Pons (tissue), 1 donor: ENCODE measurements around the gene GALNT3.

Source experiments
- DNase-seq: peaks from one replicate; pipeline ENCODE4 v3.0.0-alpha.2; 2016; ENCODE audit warnings: low spot score

GALNT3 gene

GRCh38 chr2:165796129-165796528 is 2.1 kb upstream of the GALNT3 start:
- DNase-seq = no peak

GRCh38 chr2:165795011-165795410 is 964 bp upstream of the GALNT3 start:
- no peak for DNase-seq

GRCh38 chr2:165794536-165794928 is 485 bp upstream of the GALNT3 start:
- no peak for DNase-seq

- no peak for DNase-seq
Observed at GRCh38 chr2:165793161-165793778, 777 bp downstream of the GALNT3 start.

- DNase-seq = no peak
Observed at GRCh38 chr2:165792104-165792454, 2.0 kb downstream of the GALNT3 start.

- no peak for DNase-seq
Observed at GRCh38 chr2:165791421-165792103, 2.5 kb downstream of the GALNT3 start.

GRCh38 chr2:165790466-165790865 is 3.6 kb downstream of the GALNT3 start:
- DNase-seq = no peak

- DNase-seq = no peak
Observed at GRCh38 chr2:165787334-165787733, 6.7 kb downstream of the GALNT3 start.

GRCh38 chr2:165779706-165780105 is 14.3 kb downstream of the GALNT3 start:
- DNase-seq = no peak

- DNase-seq = no peak
Observed at GRCh38 chr2:165778653-165779451, 15.2 kb downstream of the GALNT3 start.

- no peak for DNase-seq
Observed at GRCh38 chr2:165778187-165778556, 15.9 kb downstream of the GALNT3 start.

- no peak for DNase-seq
Observed at GRCh38 chr2:165777522-165778186, 16.4 kb downstream of the GALNT3 start.

GRCh38 chr2:165776796-165777195 is 17.3 kb downstream of the GALNT3 start:
- no peak for DNase-seq

GRCh38 chr2:165776013-165776412 is 18.0 kb downstream of the GALNT3 start:
- DNase-seq = no peak

GRCh38 chr2:165773684-165774083 is 20.4 kb downstream of the GALNT3 start:
- no peak for DNase-seq

GRCh38 chr2:165772183-165772582 is 21.9 kb downstream of the GALNT3 start:
- no peak for DNase-seq

GRCh38 chr2:165766326-165766927 is 27.6 kb downstream of the GALNT3 start:
- no peak for DNase-seq

- no peak for DNase-seq
Observed at GRCh38 chr2:165762723-165763122, 31.3 kb downstream of the GALNT3 start.

- no peak for DNase-seq
Observed at GRCh38 chr2:165757906-165758675, 36.0 kb downstream of the GALNT3 start.

GRCh38 chr2:165746501-165746900 is 47.5 kb downstream of the GALNT3 start:
- no peak for DNase-seq

- DNase-seq = peak; percentile 25
Observed at GRCh38 chr2:165745916-165746315, 48.1 kb downstream of the GALNT3 start.

GRCh38 chr2:165743442-165743841 is 50.6 kb downstream of the GALNT3 start:
- DNase-seq = no peak
